ENCODE measurements around the gene NRIP1.

The NRIP1 gene

DNA sequence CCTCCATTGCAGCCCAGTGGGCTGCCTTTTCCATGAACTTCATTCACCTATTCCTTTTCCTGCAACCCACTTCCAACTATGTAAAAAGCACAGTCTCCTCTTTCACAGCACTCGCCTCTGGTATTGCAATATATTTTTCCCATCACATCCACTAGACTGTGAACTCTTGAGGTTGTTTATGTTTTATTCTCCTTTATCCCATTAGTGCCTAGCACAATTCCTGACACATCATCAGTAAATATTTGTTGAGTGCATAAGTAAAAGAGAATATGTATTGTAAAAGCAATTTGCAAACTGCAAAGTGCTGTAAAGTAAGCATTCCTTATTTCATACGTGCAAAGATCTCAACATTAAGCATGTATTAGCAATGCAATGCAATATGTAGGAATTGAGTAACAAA, 27.9 kb upstream of the NRIP1 start:
- H3K27me3 ChIP-seq (replicated peaks): no peaks in the 10 kb centered on the region
- no peak for DNase-seq
- no peak overlapping the region for H3K27ac ChIP-seq
- no peak overlapping the region for H3K4me3 ChIP-seq (ENCODE audit: low read depth, low read length)
- TF ChIP-seq, protein P1, sequence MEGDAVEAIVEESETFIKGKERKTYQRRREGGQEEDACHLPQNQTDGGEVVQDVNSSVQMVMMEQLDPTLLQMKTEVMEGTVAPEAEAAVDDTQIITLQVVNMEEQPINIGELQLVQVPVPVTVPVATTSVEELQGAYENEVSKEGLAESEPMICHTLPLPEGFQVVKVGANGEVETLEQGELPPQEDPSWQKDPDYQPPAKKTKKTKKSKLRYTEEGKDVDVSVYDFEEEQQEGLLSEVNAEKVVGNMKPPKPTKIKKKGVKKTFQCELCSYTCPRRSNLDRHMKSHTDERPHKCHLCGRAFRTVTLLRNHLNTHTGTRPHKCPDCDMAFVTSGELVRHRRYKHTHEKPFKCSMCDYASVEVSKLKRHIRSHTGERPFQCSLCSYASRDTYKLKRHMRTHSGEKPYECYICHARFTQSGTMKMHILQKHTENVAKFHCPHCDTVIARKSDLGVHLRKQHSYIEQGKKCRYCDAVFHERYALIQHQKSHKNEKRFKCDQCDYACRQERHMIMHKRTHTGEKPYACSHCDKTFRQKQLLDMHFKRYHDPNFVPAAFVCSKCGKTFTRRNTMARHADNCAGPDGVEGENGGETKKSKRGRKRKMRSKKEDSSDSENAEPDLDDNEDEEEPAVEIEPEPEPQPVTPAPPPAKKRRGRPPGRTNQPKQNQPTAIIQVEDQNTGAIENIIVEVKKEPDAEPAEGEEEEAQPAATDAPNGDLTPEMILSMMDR (IDR thresholded peaks at IDR 0.05; ENCODE audit: low read depth, low read length, missing control alignments): no peak
- in situ Hi-C loops (cut with HindIII; ENCODE audit: low pct_ligation_motif_present, low sequenced_read_pairs): no loop called here
- H3K36me3 ChIP-seq (replicated peaks): no peaks in the 10 kb centered on the region

DNA sequence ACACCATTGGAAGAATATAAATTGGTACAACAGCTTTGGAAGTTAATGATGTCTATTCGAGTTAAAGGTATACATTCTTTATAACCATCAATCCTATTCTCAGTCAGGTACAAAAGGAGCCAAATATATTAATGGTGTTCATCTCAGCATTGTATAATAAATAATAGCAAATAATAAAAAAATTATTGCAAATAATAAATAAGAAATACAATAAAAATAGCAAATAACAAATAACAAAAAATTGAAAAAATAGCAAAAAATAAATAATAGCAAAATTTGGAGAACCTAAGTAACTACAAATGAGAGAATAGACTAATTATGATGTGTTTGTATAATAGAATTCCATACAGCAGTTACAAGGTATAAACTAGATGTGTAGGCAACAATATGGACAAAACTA, 25.6 kb upstream of the NRIP1 start:
- Histone ChIP-seq H3K36me3 (replicated peaks) (no peaks in the 10 kb centered on the region), H3K27me3 (replicated peaks) (no peaks in the 10 kb centered on the region), H3K4me3 (ENCODE audit: low read depth, low read length) (no peak overlapping the region), H3K27ac (no peak overlapping the region)
- TF ChIP-seq, protein P1 (IDR thresholded peaks at IDR 0.05; ENCODE audit: low read depth, low read length, missing control alignments): no peak
- in situ Hi-C loops (cut with HindIII; ENCODE audit: low pct_ligation_motif_present, low sequenced_read_pairs): no loop called here
- DNase-seq: no peak

DNA sequence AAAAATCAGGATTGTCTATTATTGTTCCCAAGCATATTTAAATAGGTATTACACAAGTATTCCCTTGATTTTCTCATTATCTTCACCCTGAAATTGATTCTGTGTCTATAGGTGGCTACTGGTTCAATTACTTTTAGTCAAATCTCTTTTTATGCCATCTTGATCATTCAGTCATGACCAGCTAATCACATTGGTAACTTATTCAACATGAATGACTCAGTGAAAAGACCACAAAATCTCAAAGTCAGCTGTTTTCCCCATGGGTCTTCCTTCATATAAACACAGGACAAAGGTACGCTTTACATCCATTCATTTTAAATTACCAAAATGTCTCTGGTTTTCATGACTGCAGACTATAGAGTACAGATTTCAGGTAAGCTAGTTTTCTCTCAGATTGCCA, 23.7 kb upstream of the NRIP1 start:
- DNase-seq: no peak
- Histone ChIP-seq H3K27ac (no peak overlapping the region), H3K36me3 (replicated peaks) (no peaks in the 10 kb centered on the region), H3K27me3 (replicated peaks) (no peaks in the 10 kb centered on the region), H3K4me3 (ENCODE audit: low read depth, low read length) (no peak overlapping the region)
- in situ Hi-C loops (cut with HindIII; ENCODE audit: low pct_ligation_motif_present, low sequenced_read_pairs): no loop called here
- TF ChIP-seq, protein P1 (IDR thresholded peaks at IDR 0.05; ENCODE audit: low read depth, low read length, missing control alignments): no peak

DNA sequence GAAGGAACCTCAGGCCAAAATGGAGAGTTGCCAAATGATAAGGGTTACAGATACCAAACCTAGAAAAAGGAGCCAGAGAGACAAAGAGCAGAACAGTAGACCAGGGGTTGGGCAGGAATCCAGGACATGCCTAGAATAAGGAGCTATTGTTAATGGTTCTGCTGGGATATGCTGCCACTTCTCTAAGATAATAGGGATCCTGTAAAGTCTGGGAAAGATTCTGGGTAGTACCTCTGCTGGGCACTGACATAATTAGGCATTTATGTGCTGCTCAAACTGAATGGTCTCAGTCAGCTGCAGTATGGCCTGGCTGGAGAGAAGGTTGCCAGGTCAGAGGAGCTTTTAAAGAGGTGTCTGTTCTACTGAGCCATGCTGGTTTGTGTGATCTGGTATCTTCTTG, 19.9 kb upstream of the NRIP1 start:
- TF ChIP-seq, protein P1 (IDR thresholded peaks at IDR 0.05; ENCODE audit: low read depth, low read length, missing control alignments): no peak
- H3K36me3 ChIP-seq (replicated peaks): no peaks in the 10 kb centered on the region
- in situ Hi-C loops (cut with HindIII; ENCODE audit: low pct_ligation_motif_present, low sequenced_read_pairs): no loop called here
- DNase-seq: no peak
- no peak overlapping the region for H3K27ac ChIP-seq
- H3K4me3 ChIP-seq (ENCODE audit: low read depth, low read length): no peak overlapping the region
- H3K27me3 ChIP-seq (replicated peaks): no peaks in the 10 kb centered on the region

DNA sequence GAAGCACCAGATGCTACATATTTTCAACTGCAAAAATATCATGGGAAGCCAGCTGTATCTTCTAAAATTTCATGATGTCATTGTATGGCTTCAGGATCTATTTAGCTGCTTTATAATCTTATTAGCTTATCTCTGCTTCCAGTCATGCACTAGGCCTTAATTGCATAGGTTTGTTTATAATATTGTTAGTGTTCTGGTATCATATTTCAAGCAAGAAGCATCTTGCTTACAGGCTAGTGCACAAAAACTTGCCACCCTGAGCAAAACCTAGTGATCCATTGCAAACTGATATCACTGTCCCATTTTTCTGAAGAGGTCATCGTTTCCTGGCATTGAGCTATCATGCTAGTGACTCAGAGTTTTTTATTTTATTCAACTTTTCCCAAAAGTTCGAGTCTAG, 15.7 kb upstream of the NRIP1 start:
- H3K27me3 ChIP-seq (replicated peaks): no peaks in the 10 kb centered on the region
- H3K36me3 ChIP-seq (replicated peaks): no peaks in the 10 kb centered on the region
- in situ Hi-C loops (cut with HindIII; ENCODE audit: low pct_ligation_motif_present, low sequenced_read_pairs): no loop called here
- H3K27ac ChIP-seq: no peak overlapping the region
- H3K4me3 ChIP-seq (ENCODE audit: low read depth, low read length): no peak overlapping the region
- TF ChIP-seq, protein P1 (IDR thresholded peaks at IDR 0.05; ENCODE audit: low read depth, low read length, missing control alignments): no peak
- no peak for DNase-seq

DNA sequence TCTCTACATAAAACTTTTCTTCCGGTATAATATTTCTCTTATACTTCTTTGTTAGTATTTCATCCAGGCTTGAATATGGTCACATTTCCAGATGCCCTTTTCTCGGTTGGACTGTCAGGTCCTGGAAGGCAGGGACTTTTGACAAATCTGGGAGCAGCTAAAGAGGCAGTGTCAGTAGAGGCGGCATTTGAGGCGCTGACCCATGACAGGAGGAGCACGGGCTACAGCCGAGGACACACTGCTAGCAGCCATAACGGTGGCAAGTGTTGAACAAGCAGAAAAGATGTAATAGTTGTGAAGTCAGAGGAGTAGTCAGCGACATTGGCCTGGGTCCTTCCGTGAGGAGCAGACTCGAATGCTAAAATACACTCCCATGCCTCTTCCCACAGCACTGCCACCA, 14.5 kb upstream of the NRIP1 start:
- in situ Hi-C loops (cut with HindIII; ENCODE audit: low pct_ligation_motif_present, low sequenced_read_pairs): no loop called here
- no peak overlapping the region for H3K27ac ChIP-seq
- H3K4me3 ChIP-seq (ENCODE audit: low read depth, low read length): no peak overlapping the region
- TF ChIP-seq, protein P1 (IDR thresholded peaks at IDR 0.05; ENCODE audit: low read depth, low read length, missing control alignments): no peak
- H3K27me3 ChIP-seq (replicated peaks): no peaks in the 10 kb centered on the region
- H3K36me3 ChIP-seq (replicated peaks): no peaks in the 10 kb centered on the region
- DNase-seq: no peak

All from brain microvascular endothelial cell (primary cell).